ENCODE results near the gene VPS33B.
"Not testable (repeated sequence)": the region's sequence is repeated elsewhere in the genome, so short reads cannot be mapped to it uniquely, and the experiment has no call there.

The VPS33B gene

GRCh38 chr15:91022075-91022831, at the start of gene VPS33B:
TSS of gene VPS33B (minus strand) at chr15:91022594. CDS start at chr15:91022249, 345 bp downstream.
- DNase-seq = peak; percentile 84

- DNase-seq = no peak
Observed at GRCh38 chr15:91072161-91072560, 49.8 kb upstream of the VPS33B start.

GRCh38 chr15:91070872-91071271, 48.5 kb upstream of the VPS33B start:
- DNase-seq = no peak

GRCh38 chr15:91068966-91069365, 46.6 kb upstream of the VPS33B start:
- no peak for DNase-seq

- no peak for DNase-seq
Observed at GRCh38 chr15:91068436-91068835, 46.0 kb upstream of the VPS33B start.

- DNase-seq = peak; percentile 51
Observed at GRCh38 chr15:91067036-91067435, 44.6 kb upstream of the VPS33B start.

GRCh38 chr15:91065505-91065904, 43.1 kb upstream of the VPS33B start:
- no peak for DNase-seq

GRCh38 chr15:91061997-91062396, 39.6 kb upstream of the VPS33B start:
- no peak for DNase-seq

GRCh38 chr15:91061230-91061629, 38.8 kb upstream of the VPS33B start:
- DNase-seq = no peak

- DNase-seq = peak; percentile 66
Observed at GRCh38 chr15:91055548-91056331, 33.3 kb upstream of the VPS33B start.

- DNase-seq = no peak
Observed at GRCh38 chr15:91054816-91055215, 32.4 kb upstream of the VPS33B start.

GRCh38 chr15:91051248-91051647, 28.9 kb upstream of the VPS33B start:
- no peak for DNase-seq

- DNase-seq = no peak
Observed at GRCh38 chr15:91050128-91050455, 27.7 kb upstream of the VPS33B start.

GRCh38 chr15:91049378-91050127, 27.2 kb upstream of the VPS33B start:
- peak; percentile 30 for DNase-seq

- no peak for DNase-seq
Observed at GRCh38 chr15:91047545-91048199, 25.3 kb upstream of the VPS33B start.

- not testable (repeated sequence) for DNase-seq
Observed at GRCh38 chr15:91046056-91046455, 23.7 kb upstream of the VPS33B start.

GRCh38 chr15:91045065-91045464, 22.7 kb upstream of the VPS33B start:
- no peak for DNase-seq

- no peak for DNase-seq
Observed at GRCh38 chr15:91043202-91043874, 20.9 kb upstream of the VPS33B start.

- DNase-seq = no peak
Observed at GRCh38 chr15:91040856-91041255, 18.5 kb upstream of the VPS33B start.

- no peak for DNase-seq
Observed at GRCh38 chr15:91039996-91040395, 17.6 kb upstream of the VPS33B start.

GRCh38 chr15:91032919-91033803, 10.8 kb upstream of the VPS33B start:
- peak; percentile 22 for DNase-seq
